SK-N-MC (cell line): ENCODE data around the gene HPS1.

Experiments used
- EZH2 ChIP-seq: fragments of 200-600 bp; sonication (generic); IDR thresholded peaks from one replicate; pipeline ENCODE4 v1.6.1; 2017; ENCODE audit warnings: antibody characterized with exemption
- FOXP2 ChIP-seq: optimal IDR thresholded peaks from 2 replicates; pipeline ENCODE3; 2011; ENCODE audit warnings: mild to moderate bottlenecking, moderate library complexity; ENCODE audit not compliant: insufficient read depth; ENCODE audit errors: extremely low read length, control extremely low read depth
- POLR2AphosphoS5 ChIP-seq: IDR thresholded peaks from 2 replicates; pipeline ENCODE4 v1.6.1; 2012; ENCODE audit warnings: mild to moderate bottlenecking, low read depth, low read length, borderline replicate concordance

DNA sequence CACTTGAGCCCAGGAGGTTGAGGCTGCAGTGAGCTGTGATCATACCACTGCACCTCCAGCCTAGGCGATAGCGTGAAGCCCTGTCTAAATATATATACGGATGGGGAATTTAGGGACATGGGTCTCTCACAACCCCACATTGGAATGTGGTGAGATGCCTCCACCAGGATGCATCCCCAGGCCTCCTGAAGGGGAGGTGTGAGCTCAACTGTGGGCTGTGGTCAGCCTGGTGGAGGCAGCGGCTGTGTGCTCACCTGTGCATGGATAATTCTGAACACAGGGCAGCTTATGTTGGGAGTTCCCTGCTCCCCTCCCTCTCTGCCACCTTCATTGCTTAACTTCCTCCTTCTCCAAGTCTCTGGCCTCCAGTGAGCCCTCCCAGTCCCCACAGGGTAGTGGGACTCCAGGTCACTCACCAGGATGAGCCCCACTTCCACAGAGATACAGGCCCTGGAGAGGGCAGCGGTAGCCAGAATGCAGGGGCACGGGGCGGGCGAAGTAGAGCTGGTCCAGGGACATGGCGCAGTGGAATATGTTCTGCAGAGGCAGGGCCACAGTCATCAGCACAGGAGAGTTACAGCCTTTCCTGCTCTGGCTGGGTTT is 62.1 kb downstream of the HPS1 start:
- TF ChIP-seq EZH2 = no peak
- TF ChIP-seq POLR2AphosphoS5 = no peak
- TF ChIP-seq FOXP2 = no peak
